Measurements from ENCODE around the gene DNAJB8.

Gene DNAJB8

GRCh38 chr3:128494367-128494650 is 27.6 kb upstream of the DNAJB8 start:
- FAIRE-seq (no peak), DNase-seq (ENCODE audit: low spot score) (no peak)

- DNase-seq (ENCODE audit: low spot score): no peak
- FAIRE-seq: no peak
These were observed 27.1 kb upstream of the DNAJB8 start for GRCh38 chr3:128493570-128494366.

GRCh38 chr3:128492671-128493569 is 26.2 kb upstream of the DNAJB8 start, which contains the start of gene GATA2:
GATA2 (minus strand) TSS chr3:128493201; CDS start chr3:128487031, 6,170 bp downstream.
- DNase-seq (ENCODE audit: low spot score): no peak
- no peak for FAIRE-seq

GRCh38 chr3:128491941-128492670 is 25.4 kb upstream of the DNAJB8 start:
- DNase-seq (ENCODE audit: low spot score) (no peak), FAIRE-seq (no peak)

GRCh38 chr3:128491691-128491940 is 24.9 kb upstream of the DNAJB8 start:
- no peak for DNase-seq (ENCODE audit: low spot score)
- no peak for FAIRE-seq

GRCh38 chr3:128490915-128491690 is 24.4 kb upstream of the DNAJB8 start:
- no peak for FAIRE-seq
- DNase-seq (ENCODE audit: low spot score): no peak

- DNase-seq (ENCODE audit: low spot score) (no peak), FAIRE-seq (no peak)
These were observed 23.9 kb upstream of the DNAJB8 start for GRCh38 chr3:128490650-128490914.

GRCh38 chr3:128489927-128490649 is 23.4 kb upstream of the DNAJB8 start:
- DNase-seq (ENCODE audit: low spot score): no peak

GRCh38 chr3:128489674-128489926 is 22.9 kb upstream of the DNAJB8 start:
- FAIRE-seq (no peak), DNase-seq (ENCODE audit: low spot score) (no peak)

More at GRCh38 chr3:128489927-128490649, 23.4 kb upstream of the DNAJB8 start:
- no peak for FAIRE-seq

- no peak for FAIRE-seq
- DNase-seq (ENCODE audit: low spot score): peak; percentile 52
These were observed 22.4 kb upstream of the DNAJB8 start for GRCh38 chr3:128488991-128489673.

GRCh38 chr3:128488636-128488990 is 21.9 kb upstream of the DNAJB8 start:
- DNase-seq (ENCODE audit: low spot score) (no peak), FAIRE-seq (no peak)

GRCh38 chr3:128487813-128488635 is 21.3 kb upstream of the DNAJB8 start:
- peak; percentile 78 for DNase-seq (ENCODE audit: low spot score)

GRCh38 chr3:128487538-128487812 is 20.8 kb upstream of the DNAJB8 start:
- DNase-seq (ENCODE audit: low spot score) (no peak), FAIRE-seq (no peak)

More at GRCh38 chr3:128487813-128488635, 21.3 kb upstream of the DNAJB8 start:
- no peak for FAIRE-seq

- FAIRE-seq (no peak), DNase-seq (ENCODE audit: low spot score) (no peak)
These were observed 20.2 kb upstream of the DNAJB8 start for GRCh38 chr3:128486681-128487537.

GRCh38 chr3:128486205-128486628 is 19.5 kb upstream of the DNAJB8 start:
- FAIRE-seq (no peak), DNase-seq (ENCODE audit: low spot score) (no peak)

GRCh38 chr3:128485282-128486204 is 18.9 kb upstream of the DNAJB8 start:
- DNase-seq (ENCODE audit: low spot score) (no peak), FAIRE-seq (no peak)

GRCh38 chr3:128484404-128485281 is 18.0 kb upstream of the DNAJB8 start:
- DNase-seq (ENCODE audit: low spot score) (no peak), FAIRE-seq (no peak)

Data from RCC 7860 (cell line).